SKM-1 treated with dmso at 0.1 percent for 144 hours (cell line): ENCODE data around the gene NANOS3.

Experiments used
- DNase-seq: peaks from one replicate; lab custom pipeline; 2025; ENCODE audit not compliant: unreplicated experiment; lab: John Stamatoyannopoulos, UW

Gene NANOS3

GRCh38 chr19:13884726-13885591 is 8.0 kb downstream of the NANOS3 start:
- DNase-seq = no peak

- no peak for DNase-seq
These were observed 9.0 kb downstream of the NANOS3 start for GRCh38 chr19:13885826-13886365.

- DNase-seq = no peak
These were observed 10.1 kb downstream of the NANOS3 start for GRCh38 chr19:13887018-13887436.

- DNase-seq = no peak
These were observed 10.6 kb downstream of the NANOS3 start for GRCh38 chr19:13887517-13887916.

GRCh38 chr19:13888281-13888680 is 11.3 kb downstream of the NANOS3 start:
- no peak for DNase-seq

- no peak for DNase-seq
These were observed 13.2 kb downstream of the NANOS3 start for GRCh38 chr19:13890136-13890535.

- DNase-seq = no peak
These were observed 15.9 kb downstream of the NANOS3 start for GRCh38 chr19:13892870-13893269.

GRCh38 chr19:13894552-13894951 is 17.6 kb downstream of the NANOS3 start:
- DNase-seq = no peak

- no peak for DNase-seq
These were observed 19.3 kb downstream of the NANOS3 start for GRCh38 chr19:13896227-13896626.

GRCh38 chr19:13899393-13899792 is 22.5 kb downstream of the NANOS3 start:
- no peak for DNase-seq

- DNase-seq = no peak
These were observed 23.1 kb downstream of the NANOS3 start for GRCh38 chr19:13899912-13900584.

GRCh38 chr19:13902993-13903555 is 26.1 kb downstream of the NANOS3 start:
- DNase-seq = peak; percentile 12

GRCh38 chr19:13905634-13906520 is 28.9 kb downstream of the NANOS3 start, which contains the start of the genes BRME1 and CC2D1A:
TSS of gene BRME1 (minus strand) at chr19:13906117. CDS start at chr19:13904892, 1,225 bp downstream.
TSS of gene CC2D1A (plus strand) at chr19:13906201. CDS start at chr19:13906442, 241 bp downstream.
- DNase-seq = peak; percentile 89

GRCh38 chr19:13906521-13906904 is 29.6 kb downstream of the NANOS3 start:
- no peak for DNase-seq

GRCh38 chr19:13906910-13907309 is 30.0 kb downstream of the NANOS3 start:
- DNase-seq = no peak

- DNase-seq = no peak
These were observed 31.7 kb downstream of the NANOS3 start for GRCh38 chr19:13908674-13909073.

GRCh38 chr19:13909430-13909829 is 32.5 kb downstream of the NANOS3 start:
- DNase-seq = no peak

GRCh38 chr19:13913352-13913751 is 36.4 kb downstream of the NANOS3 start:
- DNase-seq = no peak

GRCh38 chr19:13914777-13915176 is 37.8 kb downstream of the NANOS3 start:
- DNase-seq = no peak

- no peak for DNase-seq
These were observed 41.0 kb downstream of the NANOS3 start for GRCh38 chr19:13917888-13918406.
